ENCODE data around the gene PSG1.
"Not testable (repeated sequence)": the region's sequence is repeated elsewhere in the genome, so short reads cannot be mapped to it uniquely, and the experiment has no call there.

GRCh38 chr19:42916931-42917330, 37.4 kb upstream of the PSG1 start:
- TF ChIP-seq CTCF (conservative IDR thresholded peaks at IDR 0.05; ENCODE audit: low read length); EZH2phosphoT487 (IDR thresholded peaks at IDR 0.05; ENCODE audit: borderline replicate concordance, low read depth, low read length): not testable (repeated sequence)
